BE2C (cell line): Measurements from ENCODE around the gene DENND4C.

Experiments used
- DNase-seq: peaks from one replicate; pipeline ENCODE4 v3.0.0-alpha.2; 2020
- H3K27me3 ChIP-seq: fragments of 250-450 bp; sonication (Bioruptor Pico); 2 replicates; pipeline ENCODE4 v1.5.1; 2020; ENCODE audit warnings: mild to moderate bottlenecking
- H3K36me3 ChIP-seq: fragments of 250-450 bp; sonication (Bioruptor Pico); 2 replicates; pipeline ENCODE4 v1.5.1; 2020; ENCODE audit warnings: mild to moderate bottlenecking
- H3K4me1 ChIP-seq: fragments of 250-450 bp; sonication (Bioruptor Pico); 2 replicates; pipeline ENCODE4 v1.5.1; 2020
- H3K4me3 ChIP-seq: 2 replicates; pipeline ENCODE4 v1.5.1; 2011; ENCODE audit warnings: low read depth, low read length
- H3K9me3 ChIP-seq: fragments of 250-450 bp; sonication (Bioruptor Pico); 2 replicates; pipeline ENCODE4 v1.5.1; 2020
- TF ChIP-seq, protein P1 (sequence below): IDR thresholded peaks from 2 replicates; pipeline ENCODE4 v1.5.1; 2012; ENCODE audit warnings: mild to moderate bottlenecking, low read depth, low read length

DENND4C gene

DNA sequence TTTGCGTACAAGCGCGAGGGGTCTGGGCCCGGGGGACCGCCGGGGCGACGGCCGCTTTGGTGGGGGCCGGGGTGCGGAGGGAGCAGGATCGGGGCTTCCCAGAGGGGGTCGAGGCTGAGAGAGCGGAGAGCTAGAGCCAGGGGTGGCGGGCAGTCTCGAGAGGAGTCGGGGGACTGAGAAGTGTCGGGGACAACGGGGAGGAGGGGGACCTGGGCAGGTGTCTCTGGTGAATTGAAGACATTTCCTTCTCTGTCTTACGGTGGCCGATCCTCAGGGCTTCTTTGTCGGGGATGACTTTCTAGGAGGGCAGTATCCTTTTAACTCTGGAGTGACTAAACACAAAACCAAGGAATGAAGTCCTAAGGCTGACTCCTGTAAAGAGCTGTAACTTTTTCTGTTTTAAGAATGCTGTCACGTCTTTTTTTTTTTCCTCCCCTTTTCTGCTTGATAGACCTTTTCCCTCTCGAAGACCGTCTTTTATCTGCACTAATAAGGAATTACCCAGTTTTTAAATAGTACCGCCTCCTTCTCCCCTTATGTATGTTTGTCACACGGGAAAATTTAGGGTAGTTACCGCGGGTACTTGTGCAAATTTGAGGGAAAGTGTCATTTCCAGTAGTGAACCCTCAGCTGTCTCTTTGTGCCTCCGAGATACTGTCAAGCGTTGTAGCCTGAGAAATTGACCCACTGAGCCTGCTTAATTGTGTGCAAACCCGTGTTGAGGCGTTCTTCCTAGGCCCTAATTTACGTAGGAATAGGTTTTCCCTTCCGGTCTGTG is 822 bp downstream of the DENND4C start:
- Histone ChIP-seq H3K4me3 (peak overlapping the region; percentile 90), H3K36me3 (no peaks in the 10 kb centered on the region), H3K4me1 (peaks cover 7% of the 10 kb centered on the region), H3K9me3 (no peaks in the 10 kb centered on the region), H3K27me3 (no peaks in the 10 kb centered on the region)
- TF ChIP-seq, protein P1, sequence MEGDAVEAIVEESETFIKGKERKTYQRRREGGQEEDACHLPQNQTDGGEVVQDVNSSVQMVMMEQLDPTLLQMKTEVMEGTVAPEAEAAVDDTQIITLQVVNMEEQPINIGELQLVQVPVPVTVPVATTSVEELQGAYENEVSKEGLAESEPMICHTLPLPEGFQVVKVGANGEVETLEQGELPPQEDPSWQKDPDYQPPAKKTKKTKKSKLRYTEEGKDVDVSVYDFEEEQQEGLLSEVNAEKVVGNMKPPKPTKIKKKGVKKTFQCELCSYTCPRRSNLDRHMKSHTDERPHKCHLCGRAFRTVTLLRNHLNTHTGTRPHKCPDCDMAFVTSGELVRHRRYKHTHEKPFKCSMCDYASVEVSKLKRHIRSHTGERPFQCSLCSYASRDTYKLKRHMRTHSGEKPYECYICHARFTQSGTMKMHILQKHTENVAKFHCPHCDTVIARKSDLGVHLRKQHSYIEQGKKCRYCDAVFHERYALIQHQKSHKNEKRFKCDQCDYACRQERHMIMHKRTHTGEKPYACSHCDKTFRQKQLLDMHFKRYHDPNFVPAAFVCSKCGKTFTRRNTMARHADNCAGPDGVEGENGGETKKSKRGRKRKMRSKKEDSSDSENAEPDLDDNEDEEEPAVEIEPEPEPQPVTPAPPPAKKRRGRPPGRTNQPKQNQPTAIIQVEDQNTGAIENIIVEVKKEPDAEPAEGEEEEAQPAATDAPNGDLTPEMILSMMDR, result no peak
- DNase-seq, result no peak

DNA sequence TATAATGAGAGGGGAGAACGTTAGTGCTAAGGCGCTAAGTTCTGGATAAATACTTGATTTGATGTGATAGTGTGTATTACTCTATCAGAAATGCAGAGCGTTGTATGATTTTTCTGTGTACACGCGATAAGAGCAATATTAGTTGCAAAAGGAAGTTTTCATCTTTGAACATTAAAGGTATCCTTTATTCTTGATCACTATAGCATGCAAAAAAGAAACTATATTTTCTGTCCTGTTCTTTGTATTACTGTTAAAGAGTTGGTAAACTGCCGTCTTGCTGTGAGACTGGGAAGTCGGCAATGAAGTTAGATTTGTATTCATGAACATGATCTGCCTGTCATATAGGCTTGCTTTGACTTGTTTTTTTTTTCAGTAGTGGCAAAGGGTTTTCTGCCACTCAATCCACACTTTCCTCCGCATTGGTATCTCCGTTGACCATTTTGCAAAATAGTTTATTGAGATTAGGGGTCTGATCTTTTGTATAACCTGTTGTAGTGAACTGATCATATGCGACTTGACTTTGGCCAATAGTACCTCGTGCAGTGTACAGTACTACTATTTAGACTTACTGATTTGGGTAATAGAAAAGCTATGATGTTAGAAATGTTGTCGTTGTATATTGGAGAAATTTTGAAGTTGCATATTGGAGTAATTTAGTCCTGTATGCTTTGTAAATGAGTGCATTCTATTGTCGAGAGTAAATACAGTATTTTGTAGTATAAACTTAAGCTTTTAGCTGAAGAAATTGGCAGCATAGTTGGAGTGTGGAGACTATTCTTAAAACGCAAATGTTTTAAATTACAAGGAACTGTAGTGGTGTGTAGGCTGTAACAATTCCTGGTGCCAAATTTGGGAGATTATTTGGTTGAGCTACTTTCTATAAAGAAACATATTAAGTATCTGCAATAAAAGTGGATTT is 1.7 kb downstream of the DENND4C start:
- Histone ChIP-seq H3K36me3 (no peaks in the 10 kb centered on the region), H3K27me3 (no peaks in the 10 kb centered on the region), H3K4me3 (peak overlapping the region; percentile 90), H3K4me1 (peaks cover 7% of the 10 kb centered on the region), H3K9me3 (no peaks in the 10 kb centered on the region)
- no peak for DNase-seq
- TF ChIP-seq, protein P1, result no peak

DNA sequence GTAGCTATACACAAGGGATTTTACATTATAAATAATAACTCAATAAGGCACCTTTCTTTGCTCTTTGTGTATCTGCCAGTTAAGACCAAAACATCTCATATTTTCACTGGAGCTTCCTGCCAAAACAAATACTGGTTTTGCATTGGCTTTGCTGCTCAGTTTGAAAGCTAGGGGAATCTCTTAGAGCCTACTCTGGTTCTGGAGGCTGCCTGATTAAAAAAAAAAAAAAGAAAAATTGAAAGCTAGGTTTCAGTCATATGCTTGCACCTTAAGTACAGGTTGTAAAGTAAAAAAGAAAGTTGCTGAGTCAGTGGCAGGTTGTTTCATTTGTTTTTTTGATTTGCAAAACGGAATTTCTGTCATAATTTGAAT is 2.3 kb downstream of the DENND4C start:
- TF ChIP-seq, protein P1, result no peak; the same call in 1 of the 2 replicates
- H3K9me3 ChIP-seq, result no peaks in the 10 kb centered on the region
- H3K4me1 ChIP-seq, result peaks cover 7% of the 10 kb centered on the region
- peak overlapping the region; percentile 90 for H3K4me3 ChIP-seq
- DNase-seq, result no peak
- no peaks in the 10 kb centered on the region for H3K36me3 ChIP-seq
- H3K27me3 ChIP-seq, result no peaks in the 10 kb centered on the region

DNA sequence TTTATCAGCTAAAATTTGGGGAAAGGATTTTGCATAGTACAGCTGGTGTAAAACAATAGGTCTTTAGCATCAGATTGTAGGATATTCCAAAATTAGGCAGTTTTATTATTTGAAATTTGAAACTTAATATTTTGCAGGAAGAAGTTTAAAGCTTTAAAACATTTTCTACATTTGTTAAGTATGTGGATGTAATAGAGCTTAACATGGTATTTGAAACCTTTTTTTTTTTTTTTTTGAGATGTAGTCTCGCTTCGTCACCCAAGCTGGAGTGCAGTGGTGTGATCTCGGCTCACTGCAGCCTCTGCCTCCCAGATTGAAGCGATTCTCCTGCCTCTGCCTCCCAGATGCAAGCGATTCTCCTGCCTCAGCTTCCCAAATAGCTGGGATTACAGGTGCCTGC is 2.9 kb downstream of the DENND4C start:
- DNase-seq, result no peak
- Histone ChIP-seq H3K4me1 (peaks cover 7% of the 10 kb centered on the region), H3K36me3 (no peaks in the 10 kb centered on the region), H3K27me3 (no peaks in the 10 kb centered on the region), H3K9me3 (no peaks in the 10 kb centered on the region), H3K4me3 (no peak overlapping the region)
- TF ChIP-seq, protein P1, result no peak

DNA sequence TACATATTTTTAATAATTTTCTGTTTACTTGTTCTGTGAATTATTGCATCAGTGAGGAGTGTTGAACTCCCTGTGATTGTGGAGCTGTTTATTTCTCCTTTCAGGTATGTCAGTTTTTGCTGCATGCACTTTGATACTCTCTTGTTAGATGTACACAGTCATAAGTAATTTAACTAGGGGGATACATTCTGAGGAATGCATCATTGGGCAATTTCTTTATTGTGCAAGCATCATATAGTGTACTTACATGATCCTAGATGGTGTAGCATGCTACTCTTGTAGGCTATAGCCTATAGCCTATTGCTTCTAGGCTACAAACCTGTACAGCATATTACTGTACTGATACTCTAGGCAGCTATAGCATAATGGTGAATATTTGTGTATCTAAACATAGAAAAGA is 9.5 kb downstream of the DENND4C start:
- Histone ChIP-seq H3K36me3 (no peaks in the 10 kb centered on the region), H3K4me3 (no peak overlapping the region), H3K27me3 (no peaks in the 10 kb centered on the region), H3K9me3 (no peaks in the 10 kb centered on the region), H3K4me1 (no peaks in the 10 kb centered on the region)
- DNase-seq, result no peak
- TF ChIP-seq, protein P1, result no peak
